GM12891 (cell line): ENCODE results near the gene CARD9.

Experiments used
- DNase-seq: peaks from one replicate; pipeline ENCODE4 v3.0.0; 2011; ENCODE audit warnings: low spot score; ENCODE audit not compliant: insufficient read length
- FAIRE-seq: peaks from 2 replicates; lab custom pipeline; 2011; peaks lifted over from hg19 to GRCh38; lab: Jason Lieb, UNC
- PAX5 ChIP-seq: IDR thresholded peaks from 2 replicates; pipeline ENCODE4 v1.6.1; 2011; ENCODE audit warnings: low read length, moderate library complexity, mild to moderate bottlenecking; ENCODE audit not compliant: insufficient read depth, severe bottlenecking
- POLR2A ChIP-seq: IDR thresholded peaks from 2 replicates; pipeline ENCODE4 v1.6.1; 2011; ENCODE audit warnings: low read depth, low read length, control low read depth
- POLR2AphosphoS5 ChIP-seq: IDR thresholded peaks from 2 replicates; pipeline ENCODE4 v1.6.1; 2011; ENCODE audit warnings: low read depth, low read length, control low read depth
- POU2F2 ChIP-seq: IDR thresholded peaks from 2 replicates; pipeline ENCODE4 v1.6.1; 2011; ENCODE audit warnings: low read depth, mild to moderate bottlenecking, control low read depth, low read length, moderate library complexity
- SPI1 ChIP-seq: IDR thresholded peaks from 2 replicates; pipeline ENCODE4 v1.6.1; 2011; ENCODE audit warnings: low read depth, low read length, control low read depth
- TAF1 ChIP-seq: IDR thresholded peaks from 2 replicates; pipeline ENCODE4 v1.6.1; 2011; ENCODE audit warnings: low read depth, low read length, control low read depth

CARD9 gene

DNA sequence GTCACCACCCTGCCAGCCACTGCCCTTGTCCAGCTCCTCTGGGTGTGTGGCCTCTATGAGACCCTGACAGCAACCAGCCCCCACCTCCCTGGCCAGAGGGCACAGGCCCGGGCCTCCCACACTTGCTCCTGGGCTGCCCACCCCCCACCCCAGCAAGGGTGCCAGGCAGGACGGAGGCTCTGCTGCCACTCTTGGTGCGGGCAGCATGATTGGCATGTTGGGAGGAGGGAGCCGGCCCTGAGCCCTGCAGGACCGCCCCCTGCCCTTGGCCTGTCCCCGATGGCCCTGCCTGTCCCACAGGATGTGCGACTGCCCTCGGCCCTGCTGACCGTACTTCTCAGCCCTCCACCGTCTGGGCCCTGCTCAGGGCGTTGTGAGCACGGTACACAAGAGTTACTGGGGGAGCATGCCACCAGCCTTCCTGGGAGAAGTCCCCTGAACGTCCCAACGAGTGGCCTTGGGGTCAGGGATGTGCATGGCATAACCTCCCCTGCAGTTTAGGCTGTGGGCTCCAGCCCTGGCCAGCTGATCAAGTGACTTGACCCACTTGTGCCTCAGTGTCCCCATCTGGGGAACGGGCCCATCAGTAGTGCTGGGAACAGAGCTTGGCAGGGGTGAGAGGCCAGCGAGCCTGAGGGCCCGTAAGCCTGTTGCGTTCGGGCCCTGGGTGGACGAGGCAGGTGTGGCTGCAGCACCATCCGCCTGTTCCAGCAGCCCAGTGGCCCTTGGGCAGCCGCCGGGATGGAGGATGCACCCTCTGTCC, 30.2 kb downstream of the CARD9 start:
- TF ChIP-seq TAF1, result no peak
- no peak for TF ChIP-seq POLR2AphosphoS5
- no peak for TF ChIP-seq PAX5
- no peak for TF ChIP-seq SPI1
- TF ChIP-seq POU2F2, result no peak
- no peak for TF ChIP-seq POLR2A
- DNase-seq (no peak), FAIRE-seq (no peak)

DNA sequence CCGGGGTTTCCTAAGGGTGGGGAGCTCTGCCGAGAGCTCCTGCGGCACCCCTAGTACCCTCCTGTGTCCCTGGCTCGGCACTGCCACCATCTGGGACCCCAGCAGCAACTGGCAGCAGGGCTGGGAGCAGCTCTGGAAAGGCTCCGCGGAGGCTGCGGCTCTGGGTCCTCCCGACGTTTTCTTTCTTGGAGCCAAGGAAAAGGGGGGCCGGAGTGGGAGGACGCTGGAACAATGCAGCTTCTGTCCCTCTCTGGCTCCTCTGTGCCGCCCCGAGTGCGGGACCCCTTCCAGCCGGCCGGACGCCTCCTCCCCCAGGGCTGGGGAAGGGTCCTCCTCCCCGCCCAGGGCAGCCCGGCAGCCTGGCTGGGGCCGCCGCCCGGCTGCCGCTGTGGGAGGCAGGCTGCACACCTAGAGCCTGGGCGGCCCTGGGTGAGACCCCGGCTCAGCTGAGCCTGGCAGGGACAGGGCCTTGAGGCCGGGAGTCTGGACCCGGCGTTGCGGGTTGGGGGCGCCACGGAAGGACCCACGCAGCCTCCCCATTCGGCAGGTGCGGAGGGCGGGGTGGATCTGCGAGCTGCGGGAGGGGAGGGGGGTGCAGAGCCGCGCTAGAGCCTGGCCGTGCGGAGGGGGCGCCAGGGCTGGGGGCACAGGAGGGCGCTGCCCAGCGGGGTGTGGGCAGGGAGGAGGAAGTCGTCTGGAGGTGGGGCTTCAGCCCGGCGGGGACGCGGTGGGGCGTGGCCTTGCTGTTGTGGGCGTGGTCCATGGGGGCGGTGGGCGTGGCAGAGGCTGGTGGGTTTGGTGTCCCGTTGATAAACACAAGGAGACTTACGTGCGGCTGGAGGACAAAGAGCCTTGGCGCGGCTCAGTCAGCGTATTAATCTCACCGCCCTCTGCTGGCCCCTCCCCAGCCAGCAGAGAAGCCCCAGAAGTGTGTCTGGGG, 31.0 kb downstream of the CARD9 start:
- DNase-seq (peak; percentile 80), FAIRE-seq (no peak)
- TF ChIP-seq POLR2A, result no peak
- TF ChIP-seq SPI1, result no peak
- TF ChIP-seq POLR2AphosphoS5, result no peak
- TF ChIP-seq POU2F2, result no peak
- no peak for TF ChIP-seq TAF1
- TF ChIP-seq PAX5, result no peak

DNA sequence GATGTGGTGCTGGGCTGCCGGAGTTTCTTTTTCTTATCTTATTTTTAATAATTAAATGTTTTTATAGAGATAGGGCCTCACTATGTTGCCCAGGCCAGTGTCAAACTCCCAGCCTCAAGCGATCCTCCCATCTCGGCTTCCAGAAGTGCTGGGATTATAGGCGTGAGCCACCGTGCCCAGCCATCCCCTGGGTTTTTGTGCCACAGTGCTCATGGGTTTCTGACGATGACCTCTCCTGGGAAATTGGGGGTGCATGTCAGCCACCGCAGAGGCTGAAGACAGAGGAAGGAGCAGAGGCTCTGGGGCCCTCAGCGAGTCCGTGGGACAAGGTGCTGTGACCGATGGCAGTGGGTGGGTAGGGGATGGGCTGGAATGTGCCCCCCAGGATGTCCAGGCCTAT, 31.7 kb downstream of the CARD9 start:
- TF ChIP-seq PAX5 (no peak), TAF1 (no peak), POU2F2 (no peak), POLR2A (no peak), POLR2AphosphoS5 (no peak), SPI1 (no peak)
- DNase-seq (no peak), FAIRE-seq (no peak)

DNA sequence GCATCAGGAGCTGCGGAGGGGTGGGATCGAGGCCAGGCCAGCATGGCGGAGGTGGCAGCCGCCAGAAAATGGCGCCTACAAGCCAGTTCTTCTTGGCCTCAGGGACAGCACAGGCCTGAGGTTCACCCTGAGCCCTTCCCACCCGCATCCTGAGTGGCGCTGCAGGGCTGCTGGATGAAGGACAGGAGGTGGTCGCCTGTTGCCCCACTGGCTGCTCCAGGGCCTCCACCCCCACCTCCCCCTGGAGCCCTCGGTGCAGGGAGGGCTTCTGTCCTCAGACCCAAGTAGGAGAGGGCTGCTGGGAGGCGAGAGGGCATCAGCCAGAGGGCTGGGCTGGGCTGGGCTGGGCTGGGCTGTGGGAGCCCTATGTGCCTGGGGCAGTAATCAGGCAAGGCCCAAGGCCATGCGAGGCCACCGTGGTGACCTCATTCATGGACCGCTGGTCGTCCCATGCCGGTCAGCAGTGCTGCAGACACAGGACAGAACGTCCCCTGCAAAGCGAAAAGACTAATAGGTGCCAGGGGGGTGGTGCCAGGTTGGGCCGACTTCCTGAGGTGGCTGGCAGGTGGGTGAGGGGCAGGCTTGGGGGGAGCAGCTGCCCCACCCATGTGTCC, 32.3 kb downstream of the CARD9 start:
- DNase-seq (no peak), FAIRE-seq (no peak)
- TF ChIP-seq POLR2AphosphoS5 (no peak), SPI1 (no peak), PAX5 (no peak), POLR2A (no peak)

DNA sequence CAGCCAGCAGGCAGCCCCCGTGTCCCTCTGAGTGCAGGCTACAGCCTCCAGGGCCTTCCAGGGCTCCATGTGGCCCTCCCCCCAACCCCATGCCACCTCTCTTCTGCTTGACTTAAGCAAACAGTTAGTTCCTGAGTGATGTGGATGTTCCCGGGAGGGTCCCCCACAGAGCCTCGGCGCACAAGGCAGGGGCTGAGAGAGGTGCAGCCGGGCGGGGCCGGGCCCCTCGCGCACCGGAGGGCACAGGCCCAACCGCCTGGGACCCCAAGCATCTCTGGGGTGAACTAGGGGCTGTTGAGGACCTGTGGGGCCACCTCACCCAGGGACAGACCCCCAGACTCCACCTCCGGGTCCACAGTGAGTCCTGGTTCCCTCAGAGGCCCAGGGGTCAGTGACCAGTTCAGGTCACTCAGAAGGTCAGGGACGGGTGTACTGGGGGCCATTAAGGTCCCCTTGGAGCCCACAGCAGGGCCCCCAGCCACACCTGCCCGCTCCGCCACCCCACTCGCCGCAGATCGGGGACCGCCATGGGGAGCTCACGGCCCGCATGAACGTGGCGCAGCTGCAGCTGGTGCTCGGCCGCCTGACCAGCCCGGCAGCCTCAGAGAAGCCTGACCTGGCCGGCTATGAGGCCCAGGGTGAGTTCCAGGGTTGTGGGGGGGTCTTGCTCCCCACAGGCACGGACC, 33.0 kb downstream of the CARD9 start:
- DNase-seq, result no peak
- TF ChIP-seq TAF1 (no peak), POU2F2 (no peak), POLR2AphosphoS5 (no peak), POLR2A (no peak), PAX5 (no peak), SPI1 (no peak)
- no peak for FAIRE-seq

DNA sequence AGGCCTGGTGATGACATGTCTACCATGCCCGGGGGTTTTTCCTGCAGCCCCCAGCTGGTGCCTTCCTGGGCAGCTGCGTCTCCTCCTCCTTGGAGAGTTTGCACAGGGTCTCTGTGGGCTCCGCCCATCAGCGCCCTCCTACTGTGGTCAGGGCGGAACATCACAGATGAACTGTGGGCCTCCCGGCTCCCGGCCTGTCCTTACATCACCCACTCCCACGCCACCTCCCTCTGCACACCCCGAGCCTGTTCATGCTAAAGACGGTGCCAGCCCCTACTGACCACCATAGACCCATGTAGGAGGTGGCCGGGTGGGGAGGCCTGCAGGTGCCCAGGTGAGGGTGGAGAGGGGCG, 33.5 kb downstream of the CARD9 start:
- DNase-seq (no peak), FAIRE-seq (no peak)
- TF ChIP-seq POLR2AphosphoS5 (no peak), PAX5 (no peak), POU2F2 (no peak), SPI1 (no peak), TAF1 (no peak), POLR2A (no peak)

DNA sequence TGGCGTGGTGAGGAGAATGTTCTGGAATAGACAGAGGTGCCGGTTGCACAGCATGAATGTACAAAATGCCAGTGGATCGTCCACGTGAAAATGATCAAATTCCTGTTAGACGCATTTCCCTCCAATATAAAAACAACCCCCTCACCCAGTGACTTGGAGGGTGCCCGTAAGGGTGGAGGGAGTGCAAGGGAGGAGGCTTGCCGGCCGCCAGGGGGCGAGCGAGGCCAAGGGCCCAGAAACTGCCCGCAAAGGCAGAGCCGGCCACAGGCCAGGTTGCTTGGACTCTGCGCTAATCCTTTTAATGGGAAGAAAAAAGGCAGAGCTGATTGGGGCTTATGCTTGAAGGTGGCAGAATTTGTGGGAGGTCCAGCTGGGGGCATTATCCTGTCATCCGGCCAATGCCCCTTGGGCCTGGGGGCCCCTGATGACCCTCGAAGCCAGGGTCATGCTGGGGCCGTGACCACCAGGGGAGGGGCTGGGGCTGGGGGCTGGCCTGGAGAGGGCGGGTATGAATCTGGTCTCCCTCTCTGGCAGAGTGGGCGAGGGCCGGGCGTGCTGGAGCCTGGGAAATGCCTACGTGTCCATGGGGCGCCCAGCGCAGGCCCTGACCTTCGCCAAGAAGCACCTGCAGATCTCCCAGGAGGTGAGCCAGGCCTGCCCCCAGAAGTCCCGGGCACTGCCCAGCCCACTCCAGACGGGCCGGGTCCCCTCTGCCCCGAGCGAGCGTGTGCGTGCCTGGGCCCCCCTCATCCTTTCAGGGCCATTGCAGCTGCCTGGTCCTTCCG, 34.1 kb downstream of the CARD9 start:
- FAIRE-seq (no peak), DNase-seq (peak; percentile 93)
- TF ChIP-seq POLR2A, result no peak
- TF ChIP-seq SPI1, result no peak
- no peak for TF ChIP-seq POU2F2
- no peak for TF ChIP-seq POLR2AphosphoS5
- no peak for TF ChIP-seq PAX5
- no peak for TF ChIP-seq TAF1

DNA sequence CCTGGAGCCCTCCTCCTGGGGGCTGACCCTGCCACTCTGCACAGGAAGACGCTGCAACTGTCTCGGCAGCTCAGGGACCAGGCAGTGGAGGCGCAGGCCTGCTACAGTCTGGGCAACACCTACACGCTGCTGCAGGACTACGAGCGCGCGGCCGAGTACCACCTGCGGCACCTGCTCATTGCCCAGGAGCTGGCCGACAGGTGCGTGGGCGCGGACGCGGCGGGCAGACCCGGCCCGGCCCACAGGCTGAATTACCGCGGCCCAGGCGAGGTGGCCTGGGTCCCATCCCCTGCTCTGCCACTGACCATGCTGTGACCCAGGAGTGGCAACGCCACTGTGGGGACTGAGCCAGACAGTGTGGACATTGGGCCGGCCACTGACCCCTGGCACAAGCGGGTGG, 35.0 kb downstream of the CARD9 start:
- FAIRE-seq (no peak), DNase-seq (no peak)

More for the DNA sequence above, 35.0 kb downstream of the CARD9 start:
- TF ChIP-seq TAF1 (no peak), POLR2A (no peak)
